Thymus (tissue), 11 donors: ENCODE data around the gene SELPLG. TPM values are rescaled to one million over a fixed set of nuclear protein-coding genes. Genes with fewer than 3 reads are reported as not detected.
"Not testable (repeated sequence)": the region's sequence is repeated elsewhere in the genome, so short reads cannot be mapped to it uniquely, and the experiment has no call there.

Source experiments
- DNase-seq, 9 donors: peaks; one replicate each; pipeline ENCODE4 v3.0.0-alpha.2; 2013; ENCODE audit warnings: low spot score in 9 of 9, low read depth in 6 of 9, missing footprints in 1 of 9
- H3K27ac ChIP-seq, 2 donors: one replicate each; pipeline ENCODE4 v1.5.1; 2013; ENCODE audit warnings: control low read depth in 1 of 2, low read depth in 1 of 2, low read length in 1 of 2, mild to moderate bottlenecking in 1 of 2, moderate library complexity in 1 of 2
- H3K27me3 ChIP-seq, 2 donors: one replicate each; pipeline ENCODE4 v1.5.1; 2013; ENCODE audit warnings: low read length in 1 of 2; ENCODE audit not compliant: control insufficient read depth in 2 of 2, insufficient read depth in 1 of 2
- H3K36me3 ChIP-seq, 2 donors: one replicate each; pipeline ENCODE4 v1.5.1; 2013; ENCODE audit warnings: low read length in 1 of 2, mild to moderate bottlenecking in 1 of 2, moderate library complexity in 1 of 2; ENCODE audit not compliant: control insufficient read depth in 2 of 2, insufficient read depth in 2 of 2
- H3K4me1 ChIP-seq, 2 donors: one replicate each; pipeline ENCODE4 v1.5.1; 2013; ENCODE audit warnings: low read length in 2 of 2; ENCODE audit not compliant: control insufficient read depth in 2 of 2, insufficient read depth in 2 of 2
- H3K4me3 ChIP-seq, 2 donors: one replicate each; pipeline ENCODE4 v1.5.1; 2013; ENCODE audit warnings: low read length in 2 of 2, control low read depth in 1 of 2, mild to moderate bottlenecking in 1 of 2
- H3K9me3 ChIP-seq, 2 donors: one replicate each; pipeline ENCODE4 v1.5.1; 2013; ENCODE audit warnings: low read length in 1 of 2, mild to moderate bottlenecking in 1 of 2; ENCODE audit not compliant: control insufficient read depth in 2 of 2, insufficient read depth in 1 of 2
- WGBS: extraction: QIAGEN DNeasy Blood & Tissue Kit; methylation state at CpG from one replicate; pipeline ENCODE4 v1.1.7; 2013; 5-methylcytosine and 5-hydroxymethylcytosine counted together
- polyA plus RNA-seq: library from polyadenylated mRNA; stranded (reverse); fragments of 200-250 nt; gene quantifications from one replicate; pipeline ENCODE4 v1.2.3, GENCODE V29; 2013
- total RNA-seq: library from RNA; stranded (reverse); fragments of 120-200 nt; gene quantifications from one replicate; pipeline ENCODE4 v1.2.4, GENCODE V29; 2013
- donor health status: healthy.

SELPLG gene
- total and polyA plus RNA-seq, 2 donors = 28.0 to 69.6 TPM

GRCh38 chr12:108618953-108619274 lies 14.8 kb downstream of the SELPLG start:
- peaks cover 0 to 14% of the 10 kb centered on the region in 2 donors for H3K9me3 ChIP-seq
- H3K36me3 ChIP-seq = peaks cover 20 to 31% of the 10 kb centered on the region in 2 donors
- H3K27ac ChIP-seq, DNase-seq, H3K27me3 ChIP-seq, H3K4me3 ChIP-seq: not testable (repeated sequence)
- peaks cover 21 to 28% of the 10 kb centered on the region in 2 donors for H3K4me1 ChIP-seq
- 97% methylated on average over 4 of the region's 4 CpGs for WGBS

- Histone ChIP-seq H3K27ac (peak overlapping the region; percentile 8 to 26), H3K9me3 (peaks cover 0 to 8% of the 10 kb centered on the region in 2 donors), H3K4me3 (no peak overlapping the region), H3K36me3 (peaks cover 14 to 25% of the 10 kb centered on the region in 2 donors), H3K4me1 (peaks cover 21 to 28% of the 10 kb centered on the region in 2 donors), H3K27me3 (no peaks in the 10 kb centered on the region)
- 21% methylated on average over 16 of the region's 16 CpGs for WGBS
- DNase-seq = peak in 5 of 9 donors; percentile 80 to 88 (median 83)
Measured at GRCh38 chr12:108618079-108618952, 15.4 kb downstream of the SELPLG start.

GRCh38 chr12:108616941-108617858 lies 16.5 kb downstream of the SELPLG start:
- H3K4me1 ChIP-seq = peaks cover 21 to 28% of the 10 kb centered on the region in 2 donors
- DNase-seq = peak in 3 of 9 donors; percentile 77 to 89 (median 79)
- H3K36me3 ChIP-seq = peaks cover 3 to 14% of the 10 kb centered on the region in 2 donors
- no peaks in the 10 kb centered on the region for H3K27me3 ChIP-seq
- peak overlapping the region; percentile 85 to 88 for H3K27ac ChIP-seq
- WGBS = 64% methylated on average over 14 of the region's 14 CpGs
- peaks cover 0 to 8% of the 10 kb centered on the region in 2 donors for H3K9me3 ChIP-seq
- H3K4me3 ChIP-seq = no peak overlapping the region

- peak overlapping the region; percentile 85 to 88 for H3K27ac ChIP-seq
- DNase-seq = no peak
- H3K27me3 ChIP-seq = no peaks in the 10 kb centered on the region
- H3K4me3 ChIP-seq = no peak overlapping the region
- peaks cover 0 to 8% of the 10 kb centered on the region in 2 donors for H3K9me3 ChIP-seq
- 95% methylated on average over 2 of the region's 2 CpGs for WGBS
- peaks cover 21 to 28% of the 10 kb centered on the region in 2 donors for H3K4me1 ChIP-seq
- H3K36me3 ChIP-seq = peaks cover 0 to 8% of the 10 kb centered on the region in 2 donors
Measured at GRCh38 chr12:108616359-108616758, 17.3 kb downstream of the SELPLG start.

- peak overlapping the region in 1 of 2 donors; percentile 88 for H3K27ac ChIP-seq
- peaks cover 0 to 8% of the 10 kb centered on the region in 2 donors for H3K9me3 ChIP-seq
- no peak overlapping the region for H3K4me3 ChIP-seq
- peaks cover 0 to 8% of the 10 kb centered on the region in 2 donors for H3K36me3 ChIP-seq
- peaks cover 21 to 28% of the 10 kb centered on the region in 2 donors for H3K4me1 ChIP-seq
- no peak for DNase-seq
- no peaks in the 10 kb centered on the region for H3K27me3 ChIP-seq
- 98% methylated on average over 1 of the region's 1 CpG for WGBS
Measured at GRCh38 chr12:108615918-108616317, 17.8 kb downstream of the SELPLG start.

- Histone ChIP-seq H3K9me3 (peaks cover 0 to 8% of the 10 kb centered on the region in 2 donors), H3K36me3 (no peaks in the 10 kb centered on the region), H3K4me1 (peaks cover 21 to 29% of the 10 kb centered on the region in 2 donors), H3K27me3 (peaks cover 0 to 2% of the 10 kb centered on the region in 2 donors), H3K4me3 (no peak overlapping the region), H3K27ac (no peak overlapping the region)
- DNase-seq = no peak
- 96% methylated on average over 6 of the region's 6 CpGs for whole genome bisulfite sequencing
Measured at GRCh38 chr12:108614639-108615038, 19.1 kb downstream of the SELPLG start.

- peaks cover 21 to 32% of the 10 kb centered on the region in 2 donors for H3K4me1 ChIP-seq
- WGBS = 95% methylated on average over 4 of the region's 4 CpGs
Measured at GRCh38 chr12:108614041-108614440, 19.7 kb downstream of the SELPLG start.

GRCh38 chr12:108613548-108613947 lies 20.1 kb downstream of the SELPLG start:
- peaks cover 0 to 5% of the 10 kb centered on the region in 2 donors for H3K27me3 ChIP-seq
- 87% methylated on average over 9 of the region's 9 CpGs for WGBS
- no peak for DNase-seq
- H3K27ac ChIP-seq = no peak overlapping the region
- H3K36me3 ChIP-seq = no peaks in the 10 kb centered on the region
- peaks cover 21 to 29% of the 10 kb centered on the region in 2 donors for H3K4me1 ChIP-seq
- no peak overlapping the region for H3K4me3 ChIP-seq
- peaks cover 0 to 8% of the 10 kb centered on the region in 2 donors for H3K9me3 ChIP-seq

More at GRCh38 chr12:108614041-108614440, 19.7 kb downstream of the SELPLG start:
- peaks cover 0 to 8% of the 10 kb centered on the region in 2 donors for H3K9me3 ChIP-seq
- no peak overlapping the region for H3K4me3 ChIP-seq
- peaks cover 0 to 5% of the 10 kb centered on the region in 2 donors for H3K27me3 ChIP-seq
- H3K27ac ChIP-seq = no peak overlapping the region
- no peaks in the 10 kb centered on the region for H3K36me3 ChIP-seq
- no peak for DNase-seq
